A673 (cell line): Measurements from ENCODE around the gene MEA1.

Experiments
- CTCF ChIP-seq: fragments of 300-800, 200-600 bp; sonication (generic); conservative IDR thresholded peaks from 2 replicates; pipeline ENCODE4 v1.5.1; 2017; ENCODE audit warnings: low read depth, mild to moderate bottlenecking, antibody characterized with exemption, low read length, moderate library complexity, mixed read lengths
- EZH2 ChIP-seq: fragments of 200-600 bp; sonication (generic); IDR thresholded peaks from 2 replicates; pipeline ENCODE4 v1.6.1; 2017; ENCODE audit warnings: borderline replicate concordance, low read depth, mild to moderate bottlenecking, mixed read lengths, antibody characterized with exemption, low read length; ENCODE audit not compliant: poor library complexity, severe bottlenecking

GRCh38 chr6:43024436-43024835, 10.7 kb upstream of the MEA1 start:
- TF ChIP-seq CTCF (no peak), EZH2 (no peak)
